HEK293T (cell line): ENCODE results near the gene THAP3.

Experiments used
- ARNT ChIP-seq: fragments of 450-650 bp; IDR thresholded peaks from 2 replicates; pipeline ENCODE4 v1.6.1; 2017; ENCODE audit warnings: mild to moderate bottlenecking
- BHLHE40 ChIP-seq: fragments of 450-650 bp; IDR thresholded peaks from 2 replicates; pipeline ENCODE4 v1.6.1; 2016; ENCODE audit warnings: mild to moderate bottlenecking, moderate library complexity, borderline replicate concordance
- ELF4 ChIP-seq: fragments of 450-650 bp; IDR thresholded peaks from 2 replicates; pipeline ENCODE4 v1.6.1; 2017; ENCODE audit warnings: antibody characterized with exemption
- FOXK2 ChIP-seq: fragments of 450-650 bp; IDR thresholded peaks from 2 replicates; pipeline ENCODE4 v1.6.1; 2016; ENCODE audit warnings: mild to moderate bottlenecking
- HDGF ChIP-seq: fragments of 450-650 bp; IDR thresholded peaks from 2 replicates; pipeline ENCODE4 v1.6.1; 2017; ENCODE audit warnings: antibody characterized with exemption, borderline replicate concordance
- LEF1 ChIP-seq: fragments of 450-650 bp; IDR thresholded peaks from 2 replicates; pipeline ENCODE4 v1.6.1; 2017; ENCODE audit warnings: mild to moderate bottlenecking, borderline replicate concordance
- PKNOX1 ChIP-seq: fragments of 450-650 bp; IDR thresholded peaks from 2 replicates; pipeline ENCODE4 v1.6.1; 2016
- SP1 ChIP-seq: fragments of 450-650 bp; IDR thresholded peaks from 2 replicates; pipeline ENCODE4 v1.6.1; 2017
- TARDBP ChIP-seq: fragments of 450-650 bp; IDR thresholded peaks from 2 replicates; pipeline ENCODE4 v1.6.1; 2016
- ZNF384 ChIP-seq: fragments of 450-650 bp; IDR thresholded peaks from 2 replicates; pipeline ENCODE4 v1.6.1; 2016

DNA sequence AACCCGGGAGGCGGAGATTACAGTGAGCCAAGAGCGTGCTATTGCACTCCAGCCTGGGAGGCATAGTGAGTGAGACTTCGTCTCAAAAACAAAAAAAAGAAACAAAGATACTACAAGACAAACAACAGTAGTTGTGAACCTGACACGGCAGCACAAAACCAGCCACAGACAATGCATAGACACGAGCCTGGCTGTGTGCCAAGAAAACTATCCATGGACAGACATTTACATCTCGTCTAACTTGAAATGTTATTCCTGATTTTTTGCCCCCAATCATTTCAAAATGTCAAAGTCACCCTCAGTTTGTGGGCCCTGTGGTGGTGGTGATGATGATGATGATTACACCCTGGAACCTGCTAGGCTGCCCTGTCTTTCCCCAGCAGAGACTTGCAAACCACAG is 28.3 kb upstream of the THAP3 start:
- TF ChIP-seq LEF1 (no peak), SP1 (no peak), ARNT (no peak), ZNF384 (no peak), FOXK2 (no peak), TARDBP (no peak), HDGF (no peak), PKNOX1 (no peak), BHLHE40 (no peak), ELF4 (no peak)
